ENCODE results near the gene TUBA8.

The TUBA8 gene

GRCh38 chr22:18088825-18089568, 21.6 kb upstream of the TUBA8 start:
- no peak for TF ChIP-seq CTCF (conservative IDR thresholded peaks at IDR 0.05; ENCODE audit: low read length)
- H3K4me3 ChIP-seq (ENCODE audit: low read length) = no peak overlapping the region
- DNase-seq (ENCODE audit: low read depth) = no peak

- no peak for DNase-seq (ENCODE audit: low read depth)
- H3K4me3 ChIP-seq (ENCODE audit: low read length) = no peak overlapping the region
- TF ChIP-seq CTCF (conservative IDR thresholded peaks at IDR 0.05; ENCODE audit: low read length) = no peak
Observed at GRCh38 chr22:18090286-18090685, 20.3 kb upstream of the TUBA8 start.

- TF ChIP-seq CTCF (conservative IDR thresholded peaks at IDR 0.05; ENCODE audit: low read length) = no peak
- peak overlapping the region; percentile 37 for H3K4me3 ChIP-seq (ENCODE audit: low read length)
- no peak for DNase-seq (ENCODE audit: low read depth)
Observed at GRCh38 chr22:18091478-18091877, 19.1 kb upstream of the TUBA8 start.

- peak; percentile 74 for DNase-seq (ENCODE audit: low read depth)
- peak overlapping the region; percentile 37 for H3K4me3 ChIP-seq (ENCODE audit: low read length)
- TF ChIP-seq CTCF (conservative IDR thresholded peaks at IDR 0.05; ENCODE audit: low read length) = peak; percentile 20; the same call in 1 of the 2 replicates
Observed at GRCh38 chr22:18091916-18092526, 18.6 kb upstream of the TUBA8 start.

GRCh38 chr22:18093661-18094060, 16.9 kb upstream of the TUBA8 start:
- H3K4me3 ChIP-seq (ENCODE audit: low read length) = no peak overlapping the region
- DNase-seq (ENCODE audit: low read depth) = no peak
- TF ChIP-seq CTCF (conservative IDR thresholded peaks at IDR 0.05; ENCODE audit: low read length) = no peak

- H3K4me3 ChIP-seq (ENCODE audit: low read length) = no peak overlapping the region
- TF ChIP-seq CTCF (conservative IDR thresholded peaks at IDR 0.05; ENCODE audit: low read length) = no peak
- no peak for DNase-seq (ENCODE audit: low read depth)
Observed at GRCh38 chr22:18095101-18095805, 15.4 kb upstream of the TUBA8 start.

All from AG10803 (cell line).